Sigmoid colon (tissue), 3 donors: Measurements from ENCODE around the gene WNT5B.

Source experiments
- CTCF ChIP-seq, 4 experiments: fragments of 450-650 bp in 3 of 4; fragments of 200-600 bp in 1 of 4; IDR thresholded peaks; one replicate each; pipeline ENCODE4 v1.5.1; 2016 to 2019; ENCODE audit warnings: antibody characterized with exemption in 4 of 4, mild to moderate bottlenecking in 3 of 4, moderate library complexity in 2 of 4
- POLR2A ChIP-seq, 2 donors: fragments of 450-650 bp; IDR thresholded peaks; one replicate each; pipeline ENCODE4 v1.6.1; 2016; ENCODE audit warnings: antibody characterized with exemption in 2 of 2, mild to moderate bottlenecking in 2 of 2, moderate library complexity in 2 of 2

- TF ChIP-seq CTCF (IDR thresholded peaks at IDR 0.05) (no peak), POLR2A (IDR thresholded peaks at IDR 0.05) (no peak)
These were observed 67.8 kb downstream of the WNT5B start for GRCh38 chr12:1696800-1697199.
